HG03354 (cell line): ENCODE measurements around the gene TSC1.

Experiments
- ATAC-seq: cut with Tn5 transposase; IDR thresholded peaks from one replicate; pipeline ENCODE4 v1.9.1; 2021; ENCODE audit warnings: mild to moderate bottlenecking; ENCODE audit not compliant: unreplicated experiment, poor library complexity, severe bottlenecking

The TSC1 gene

DNA sequence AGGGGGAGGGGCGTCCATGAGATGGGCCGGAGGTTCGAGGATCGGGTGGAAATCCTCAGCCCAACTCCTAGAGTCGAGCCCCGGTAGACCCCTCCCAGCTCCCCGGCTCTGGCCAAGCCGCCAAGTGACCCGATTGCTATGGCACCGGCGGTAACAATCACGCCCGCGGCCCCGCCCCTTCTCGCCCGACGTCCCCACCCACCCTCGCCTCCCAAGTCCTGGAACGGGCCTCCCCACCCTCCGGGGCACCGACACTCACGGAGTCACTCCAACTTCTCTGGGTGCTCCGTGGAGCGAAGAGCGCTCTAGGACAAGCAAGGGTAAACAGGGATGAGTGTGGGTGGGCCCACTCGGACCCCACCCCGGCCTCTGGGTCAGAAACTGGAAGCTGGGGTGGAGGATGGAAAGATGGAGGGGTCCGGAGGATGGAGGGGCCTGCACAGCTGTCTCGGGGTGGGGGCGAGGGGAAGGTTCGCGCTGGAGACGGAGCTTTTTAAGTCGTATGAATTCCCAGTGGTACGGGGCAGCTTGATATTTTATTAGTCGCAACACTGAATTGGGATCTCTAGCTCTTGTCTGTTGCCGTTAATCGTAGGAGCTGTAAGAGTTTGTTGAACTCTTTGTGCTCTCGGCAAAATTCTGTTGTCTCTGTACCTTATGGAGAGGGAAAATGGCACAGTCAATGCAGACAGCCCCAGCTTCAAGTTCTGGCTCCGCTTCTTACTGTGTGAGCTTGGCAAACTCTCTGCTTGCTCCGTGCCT is 65.5 kb downstream of the TSC1 start, which contains the start of gene SPACA9:
Gene SPACA9 (plus strand): TSS at position 204 of the 762 bp plus-strand sequence. CDS start 5,050 bp downstream, outside the sequence.
- ATAC-seq: no peak

DNA sequence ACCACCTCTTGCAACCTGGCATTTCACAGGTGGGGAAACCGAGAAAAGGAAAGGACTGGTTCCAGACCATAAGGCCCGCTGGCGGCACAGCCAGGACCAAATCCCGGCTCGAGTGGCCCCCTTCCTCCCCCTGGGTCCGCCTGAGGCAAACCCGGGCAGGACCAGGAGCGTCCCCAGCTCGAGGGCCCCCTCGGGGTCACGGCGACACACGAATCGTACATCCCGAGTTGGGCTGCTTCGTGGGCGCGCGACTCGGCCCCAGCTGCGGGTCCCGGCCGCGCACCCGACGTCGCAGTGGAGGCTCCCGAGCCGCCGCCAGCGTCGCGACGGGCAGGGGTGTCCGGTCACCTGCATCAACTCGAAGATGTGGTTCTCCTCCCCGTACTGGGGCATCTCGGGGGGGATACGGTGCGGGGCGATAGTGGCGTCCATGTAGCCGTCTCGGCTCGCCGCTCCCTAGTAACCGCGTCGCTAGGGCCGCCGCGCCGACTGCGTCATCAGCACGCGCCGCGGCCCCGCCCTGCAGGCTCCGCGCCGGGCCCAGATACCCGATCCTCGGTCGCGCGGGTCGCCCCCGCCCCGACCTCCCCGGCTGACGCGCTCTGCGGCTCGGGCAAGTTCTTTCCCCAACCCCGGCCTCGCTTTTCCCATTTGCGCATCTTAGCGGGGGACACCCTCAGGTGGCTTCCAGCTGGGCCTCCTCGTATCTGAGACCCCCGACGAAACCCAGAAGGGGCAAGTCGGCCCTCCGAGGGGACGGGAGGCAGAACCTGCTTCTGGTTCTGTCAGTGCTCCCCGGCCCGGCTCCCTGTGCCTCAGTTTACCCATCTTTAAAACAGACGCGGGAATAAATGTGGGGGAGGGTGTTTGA is 66.4 kb downstream of the TSC1 start, which contains the start of gene AK8:
Gene AK8 (minus strand): TSS at position 461 of the 871 bp plus-strand sequence. CDS start 29 bp downstream, at position 432.
- ATAC-seq: peak; percentile 83

DNA sequence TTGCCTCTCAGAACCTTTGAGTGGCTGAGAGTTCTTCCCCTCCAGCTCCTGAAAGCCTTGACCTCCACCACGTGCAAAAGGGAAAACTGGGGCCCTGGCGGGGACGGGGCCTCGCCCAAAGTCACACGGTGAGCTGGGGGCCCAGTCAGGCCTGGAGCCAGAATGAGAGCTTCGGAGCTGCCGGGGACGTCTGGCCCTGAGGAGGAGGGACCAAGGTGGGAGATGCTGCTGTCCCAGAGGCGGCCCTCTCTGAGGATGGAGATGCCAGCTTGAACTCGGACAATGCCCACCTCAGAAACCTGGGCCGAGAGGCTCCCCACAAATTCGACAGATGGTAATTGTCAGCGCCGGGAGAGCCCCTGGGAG is 67.0 kb downstream of the TSC1 start:
- ATAC-seq: no peak

DNA sequence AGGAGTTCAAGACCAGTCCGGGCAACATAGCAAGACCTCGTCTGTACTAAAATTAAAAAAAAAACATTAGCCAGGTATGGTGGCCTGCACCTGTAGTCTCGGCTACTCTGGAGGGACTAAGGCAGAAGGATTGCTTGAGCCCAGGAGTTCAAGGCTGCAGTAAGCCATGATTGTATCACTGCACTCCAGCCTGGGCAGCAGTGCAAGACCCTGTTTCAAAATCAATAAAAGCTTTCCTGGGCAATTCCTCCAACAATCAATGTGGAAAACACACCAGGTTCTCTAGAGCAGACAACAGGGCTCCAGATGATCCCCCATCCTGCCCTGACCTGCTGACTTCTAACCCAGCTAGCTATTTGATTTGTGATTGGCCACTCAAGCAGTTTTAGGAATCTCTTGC is 67.6 kb downstream of the TSC1 start:
- ATAC-seq: no peak

DNA sequence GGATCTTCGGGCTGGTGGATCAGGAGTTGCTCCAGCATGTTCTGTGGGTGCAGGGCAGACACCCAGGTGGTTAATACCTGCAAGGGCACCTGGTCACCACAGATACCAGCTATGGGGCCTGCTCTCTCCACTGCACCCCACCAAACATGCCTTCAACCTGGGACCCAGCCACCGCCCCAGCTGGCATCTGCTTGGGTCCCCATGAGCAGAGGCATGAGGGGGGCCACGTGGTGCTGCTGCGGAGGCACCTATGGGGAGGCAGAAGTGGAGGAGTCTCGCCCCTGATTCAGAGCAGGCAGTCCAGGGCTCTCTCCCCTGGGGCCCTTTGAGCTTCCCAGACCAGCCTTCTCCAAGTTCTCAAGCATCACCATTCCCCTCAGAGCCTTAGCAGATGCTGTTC is 69.3 kb downstream of the TSC1 start:
- no peak for ATAC-seq

DNA sequence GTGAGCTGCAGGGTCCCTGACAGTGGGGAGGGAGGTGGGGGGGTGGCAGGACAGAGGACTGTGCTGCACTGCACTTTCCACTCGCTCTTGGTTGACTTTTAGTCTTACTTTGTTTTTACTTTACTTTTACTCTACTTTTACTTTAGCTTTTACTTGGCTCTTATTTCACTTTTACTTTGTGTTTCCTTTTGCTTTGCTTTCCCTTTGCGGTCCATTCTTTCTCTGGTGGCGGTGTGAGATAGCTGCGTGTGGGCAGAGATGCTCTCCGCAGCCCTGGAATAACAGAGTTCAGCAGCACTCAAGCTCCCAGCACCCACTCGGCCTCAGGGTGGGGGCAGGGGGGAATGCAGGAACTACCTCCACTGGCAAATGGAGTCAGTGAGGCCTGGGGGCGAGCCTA is 71.0 kb downstream of the TSC1 start:
- ATAC-seq: no peak

DNA sequence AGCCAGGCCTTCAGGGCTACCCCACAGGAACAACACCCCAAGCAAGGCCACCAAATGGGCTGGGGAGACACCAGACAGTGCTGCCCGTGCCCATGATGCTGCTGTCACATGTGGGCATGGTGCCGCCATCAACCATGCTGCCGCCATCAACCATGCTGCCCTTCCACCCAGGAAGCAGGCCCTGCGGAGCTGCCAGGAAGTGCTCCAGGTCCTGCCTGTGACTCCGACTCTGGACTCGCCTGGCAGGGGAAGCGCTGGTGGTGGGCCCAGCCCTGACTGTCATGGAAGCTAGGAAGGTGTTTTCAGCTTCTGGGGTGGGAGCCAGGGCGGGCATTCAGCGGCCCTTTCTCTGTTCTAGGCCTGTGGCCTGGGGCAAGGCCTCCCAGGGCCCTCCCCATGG is 75.2 kb downstream of the TSC1 start:
- ATAC-seq: no peak

DNA sequence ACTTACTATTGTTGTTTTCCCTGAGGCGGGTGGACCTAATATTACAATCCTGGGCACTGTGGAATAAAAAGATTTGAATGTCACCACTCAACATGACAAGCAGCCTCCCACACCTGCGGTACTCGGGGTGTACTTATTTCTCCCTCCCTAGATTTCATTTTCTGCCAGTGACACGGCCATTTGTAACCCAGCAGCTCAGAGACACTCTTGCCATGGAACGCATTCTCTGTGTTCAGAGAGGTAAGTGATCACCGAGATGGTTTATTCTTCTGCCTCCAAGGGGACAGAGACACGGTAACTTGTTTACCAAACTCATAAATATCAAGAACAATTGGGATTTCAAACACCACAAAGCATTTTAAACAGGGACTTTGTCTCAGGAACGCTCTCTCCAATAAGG is 77.5 kb downstream of the TSC1 start:
- ATAC-seq: no peak

DNA sequence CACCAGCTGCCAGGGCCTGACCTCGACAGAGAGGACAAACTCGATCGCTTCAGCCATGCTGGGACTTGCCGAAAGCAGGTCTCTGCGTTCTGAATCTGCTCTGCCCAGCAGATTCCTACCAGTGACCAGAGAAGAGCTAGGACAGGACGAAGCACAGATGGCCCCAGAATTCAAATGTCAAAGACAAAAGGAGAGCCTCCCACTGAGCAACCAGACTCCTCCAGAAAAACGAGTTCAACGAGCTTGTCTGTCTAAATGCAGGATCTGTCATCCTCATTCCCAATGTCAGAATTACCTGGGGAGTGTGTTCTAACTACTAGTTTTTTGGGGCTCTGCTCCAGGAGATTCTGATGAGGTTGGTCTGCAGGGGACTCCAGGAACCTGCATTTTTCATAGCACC is 79.7 kb downstream of the TSC1 start:
- ATAC-seq: no peak

DNA sequence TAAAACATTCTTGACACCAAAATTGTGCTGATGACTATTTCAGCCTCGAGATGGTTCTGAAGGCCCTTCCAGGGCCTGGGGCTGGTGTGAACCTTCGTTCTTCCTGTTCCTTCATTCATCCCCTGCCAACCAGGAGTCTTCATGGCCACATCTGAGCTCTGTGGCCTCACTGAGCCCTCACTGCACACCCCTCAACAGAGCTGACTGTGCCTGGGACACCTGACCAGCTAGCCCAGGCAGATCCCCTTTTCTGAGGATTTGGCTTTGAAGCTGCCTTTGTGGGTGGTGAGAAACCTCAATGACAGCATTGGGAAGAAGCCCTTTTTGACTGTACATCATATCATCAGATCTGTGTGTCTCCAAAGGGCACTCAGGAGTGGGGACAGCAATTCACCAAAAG is 80.1 kb downstream of the TSC1 start:
- ATAC-seq: no peak

DNA sequence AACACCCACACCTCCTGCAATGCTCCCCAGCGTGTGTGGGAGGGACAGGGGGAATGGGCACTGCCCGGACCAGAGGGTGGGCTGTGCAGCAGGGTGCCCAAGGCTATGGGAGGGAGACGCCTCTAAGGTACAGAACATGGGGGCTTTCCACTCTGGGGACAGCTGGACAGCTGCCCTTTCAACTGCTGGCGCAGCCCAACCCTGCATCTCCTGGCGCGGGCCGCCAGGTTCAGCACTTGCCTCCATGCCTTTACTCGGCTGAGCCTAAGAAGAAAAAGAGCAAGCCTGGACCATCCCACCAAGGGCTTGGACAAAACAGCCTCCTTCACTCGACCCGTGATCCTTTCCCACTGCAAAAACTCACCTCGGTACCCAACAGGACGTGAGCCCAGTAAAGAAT is 81.3 kb downstream of the TSC1 start:
- ATAC-seq: no peak

DNA sequence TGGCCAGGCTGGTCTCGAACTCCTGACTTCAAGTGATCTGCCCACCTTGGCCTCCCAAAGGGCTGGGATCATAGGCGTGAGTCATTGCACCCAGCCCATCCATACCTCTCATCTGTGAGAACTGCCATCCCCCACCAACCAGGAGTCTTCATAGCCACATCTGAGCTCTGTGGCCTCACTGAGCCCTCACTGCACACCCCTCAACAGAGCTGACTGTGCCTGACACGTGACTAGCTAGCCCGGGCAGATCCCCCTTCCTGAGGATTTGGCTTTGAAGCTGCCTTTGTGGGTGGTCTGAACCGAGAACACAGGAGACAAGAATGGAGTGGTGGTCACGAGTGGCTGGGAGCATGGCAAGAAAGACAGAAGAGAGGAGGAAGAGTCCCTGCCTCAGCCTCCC is 81.9 kb downstream of the TSC1 start:
- no peak for ATAC-seq

DNA sequence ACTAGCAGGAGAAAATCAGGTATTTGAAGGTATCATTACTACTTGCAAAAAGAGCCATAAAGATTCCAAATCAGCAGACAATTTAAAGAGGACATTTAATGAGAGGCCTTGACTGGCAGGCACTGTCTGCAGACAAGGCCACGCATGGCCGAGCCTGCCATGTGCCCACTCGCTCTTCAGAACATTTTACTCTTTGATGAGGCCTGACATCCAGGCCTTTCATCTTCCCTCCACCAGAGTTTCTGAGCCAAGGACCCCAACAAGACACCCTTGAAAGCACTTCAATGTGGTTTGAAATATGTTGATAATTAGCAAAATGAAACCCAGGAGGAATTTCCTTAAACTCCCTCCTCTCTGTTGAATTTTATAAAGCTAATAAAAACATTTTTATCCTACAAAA is 82.8 kb downstream of the TSC1 start:
- no peak for ATAC-seq

DNA sequence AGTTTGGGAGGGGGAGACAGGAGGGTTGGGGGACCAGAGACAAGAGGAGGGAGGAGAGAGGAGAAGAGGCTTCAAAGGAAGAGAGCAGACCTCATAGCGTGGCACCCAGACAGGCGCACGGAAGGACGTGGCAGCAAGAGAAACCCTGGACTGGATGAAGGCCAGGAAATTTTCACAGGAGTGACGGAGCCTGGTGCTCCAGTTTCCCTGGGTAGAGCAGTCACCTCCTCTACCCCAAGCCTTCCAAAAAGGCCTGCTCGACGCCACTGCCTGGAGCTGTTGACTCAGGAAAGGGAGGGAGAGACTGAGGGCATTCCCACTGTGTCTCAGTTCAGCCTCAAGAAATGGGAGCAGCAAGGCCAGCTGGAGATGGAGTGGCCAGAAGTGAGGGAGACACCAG is 85.7 kb downstream of the TSC1 start:
- no peak for ATAC-seq

DNA sequence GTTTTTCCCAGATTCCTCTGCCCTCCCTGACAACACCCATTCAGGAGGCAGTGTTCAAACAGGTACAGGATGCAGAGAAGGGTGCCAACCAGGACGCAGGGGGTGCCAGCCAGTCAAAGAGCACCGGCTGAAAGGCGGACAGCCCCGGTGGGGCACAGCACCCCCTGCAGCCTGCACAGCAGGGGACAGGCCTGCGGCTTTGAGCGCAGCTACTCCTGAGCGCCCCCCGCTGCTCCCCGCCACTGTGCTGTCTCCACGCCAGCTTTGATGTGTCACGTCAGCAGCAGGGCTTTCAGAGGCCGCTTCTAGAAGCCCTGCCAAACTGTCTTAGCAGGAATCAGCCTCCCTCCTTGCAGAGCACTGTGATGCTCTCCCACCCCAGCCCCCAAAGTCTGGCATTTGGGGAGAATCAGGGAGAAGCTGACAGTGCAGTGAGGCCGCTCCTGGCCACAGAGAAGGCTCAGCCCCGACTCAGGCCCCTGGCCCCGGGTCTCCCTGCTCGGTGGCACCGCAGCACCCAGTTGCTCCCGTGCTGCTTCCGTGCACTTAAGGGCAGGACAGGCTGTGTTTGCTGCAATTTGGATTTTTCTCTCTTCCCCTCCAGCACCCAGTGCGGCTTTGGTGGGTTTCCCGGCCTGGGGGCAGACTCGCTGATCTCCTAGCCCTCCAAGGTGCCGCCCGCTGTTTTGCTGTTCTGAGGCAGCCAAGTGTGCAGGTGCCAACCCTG is 86.6 kb downstream of the TSC1 start:
- ATAC-seq: no peak

DNA sequence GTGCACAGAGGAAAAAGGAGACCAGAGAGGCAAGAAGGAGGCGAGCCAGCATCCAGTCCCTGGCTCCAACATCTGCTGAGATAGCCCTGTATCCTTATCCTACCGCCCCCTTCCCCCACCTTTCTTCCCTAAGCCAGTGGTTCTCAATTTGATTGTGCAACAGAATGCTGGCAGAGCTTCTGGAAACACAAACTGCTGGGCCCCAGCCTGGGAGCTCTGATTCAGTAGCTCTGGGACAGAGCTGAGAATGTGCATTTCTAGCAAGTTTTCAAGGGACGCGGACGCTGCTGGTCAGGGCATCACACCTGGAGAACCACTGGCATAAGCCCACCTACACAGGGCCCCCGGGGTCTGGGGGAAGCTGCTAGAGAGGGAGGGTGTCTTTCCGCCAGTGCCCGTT is 87.4 kb downstream of the TSC1 start:
- ATAC-seq: no peak

DNA sequence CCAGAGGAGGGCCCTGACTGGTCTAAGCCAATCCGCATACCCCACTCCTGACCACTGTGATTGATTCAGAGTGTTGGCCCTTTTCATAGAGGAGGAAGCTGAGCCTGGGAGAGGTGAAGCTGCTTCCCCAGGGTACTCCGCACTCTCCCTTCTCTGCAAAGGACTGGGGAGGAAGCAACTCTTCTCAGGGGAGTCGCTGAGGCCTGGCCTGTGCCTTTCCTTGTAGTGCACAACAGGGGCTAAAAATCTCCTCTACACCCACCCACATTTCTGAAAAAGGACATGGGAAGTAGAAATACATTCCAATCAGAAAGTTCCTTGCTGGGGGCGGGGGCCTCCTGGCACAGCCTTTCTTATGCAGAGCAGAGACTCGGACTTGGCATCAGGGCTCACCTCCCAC is 88.5 kb downstream of the TSC1 start:
- no peak for ATAC-seq

DNA sequence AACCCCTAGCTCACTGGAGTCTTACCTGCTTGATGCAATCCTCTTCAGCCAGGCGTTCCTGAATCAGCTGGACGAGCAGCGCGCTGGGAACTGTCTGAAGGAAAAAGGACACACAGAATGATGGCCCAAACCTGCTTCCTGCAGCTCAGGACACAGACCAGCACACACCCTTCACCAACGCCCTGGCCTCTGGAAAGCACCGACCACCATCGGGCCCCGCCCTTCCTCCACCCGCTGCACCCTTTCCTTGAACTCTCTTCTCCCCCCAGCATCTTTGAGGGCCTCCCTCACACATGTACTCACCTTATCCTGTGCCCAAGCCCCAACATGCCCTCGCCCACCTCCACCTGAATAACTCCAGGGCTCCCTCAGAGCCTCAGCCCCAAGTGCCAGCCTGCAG is 89.6 kb downstream of the TSC1 start:
- no peak for ATAC-seq

DNA sequence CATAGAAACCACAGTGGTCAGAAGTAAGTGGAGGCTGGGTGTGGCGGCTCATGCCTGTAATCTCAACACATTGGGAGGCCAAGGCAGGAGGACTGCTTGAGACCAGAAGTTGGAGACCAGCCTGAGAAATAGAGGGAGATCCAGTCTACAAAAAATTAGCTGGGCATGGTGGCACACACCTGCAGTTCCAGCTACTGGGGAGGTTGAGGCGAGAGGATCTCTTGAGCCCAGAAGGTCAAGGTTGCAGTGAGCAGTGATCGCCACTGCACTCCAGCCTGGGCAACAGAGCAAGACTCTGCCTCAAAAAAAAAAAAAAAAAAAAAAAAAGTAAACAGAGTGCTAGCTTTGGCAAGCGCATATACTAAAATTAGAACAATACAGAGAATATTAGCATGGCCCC is 90.9 kb downstream of the TSC1 start:
- ATAC-seq: no peak

DNA sequence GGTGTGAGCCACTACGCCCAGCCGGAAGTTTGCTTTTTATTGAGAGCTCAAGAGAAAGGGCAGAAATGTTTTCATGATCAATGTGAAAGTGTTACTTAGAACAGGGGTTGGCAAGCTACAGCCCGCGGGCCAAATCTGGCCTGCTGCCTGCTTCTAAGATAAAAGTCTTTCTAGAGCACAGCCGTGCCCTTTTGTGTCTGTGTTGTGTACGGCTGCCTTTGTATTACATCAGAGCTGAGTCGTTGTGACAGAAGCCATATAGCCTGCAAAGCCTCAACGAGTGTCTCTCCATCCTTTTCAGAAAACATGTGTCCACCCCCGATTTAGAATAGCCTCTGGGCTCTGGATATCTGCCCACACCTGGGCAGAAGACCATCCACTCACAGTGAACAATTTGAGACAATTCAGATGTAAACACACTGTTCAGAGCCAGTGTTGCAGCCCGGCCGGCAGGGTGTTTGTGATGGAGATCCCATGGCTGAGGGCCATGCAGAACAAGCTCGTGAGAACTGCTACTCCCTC is 95.2 kb downstream of the TSC1 start:
- ATAC-seq: no peak
